Breast epithelium (tissue), 3 donors: ENCODE measurements around the gene TMEM164.

Experiments used
- CTCF ChIP-seq, 3 donors: fragments of 450-650 bp; IDR thresholded peaks; one replicate each; pipeline ENCODE4 v1.5.1; 2016 to 2017; ENCODE audit warnings: antibody characterized with exemption in 3 of 3, mild to moderate bottlenecking in 3 of 3, moderate library complexity in 3 of 3
- POLR2A ChIP-seq: fragments of 450-650 bp; IDR thresholded peaks from one replicate; pipeline ENCODE4 v1.6.1; 2016; ENCODE audit warnings: antibody characterized with exemption, mild to moderate bottlenecking, moderate library complexity

GRCh38 chrX:110051559-110051958 lies 48.6 kb downstream of the TMEM164 start:
- no peak for TF ChIP-seq POLR2A
- TF ChIP-seq CTCF (IDR thresholded peaks at IDR 0.05), result no peak
